NCI-H146 treated with DMSO at 0.1 percent for 48 hours (cell line): ENCODE measurements around the gene TMEM145.
A peak's percentile ranks its signal among the peaks of the same experiment; 100 is the strongest.

ENCODE experiments used
- DNase-seq: peaks from one replicate; lab custom pipeline; 2025; ENCODE audit not compliant: unreplicated experiment; lab: John Stamatoyannopoulos, UW

TMEM145 gene

DNA sequence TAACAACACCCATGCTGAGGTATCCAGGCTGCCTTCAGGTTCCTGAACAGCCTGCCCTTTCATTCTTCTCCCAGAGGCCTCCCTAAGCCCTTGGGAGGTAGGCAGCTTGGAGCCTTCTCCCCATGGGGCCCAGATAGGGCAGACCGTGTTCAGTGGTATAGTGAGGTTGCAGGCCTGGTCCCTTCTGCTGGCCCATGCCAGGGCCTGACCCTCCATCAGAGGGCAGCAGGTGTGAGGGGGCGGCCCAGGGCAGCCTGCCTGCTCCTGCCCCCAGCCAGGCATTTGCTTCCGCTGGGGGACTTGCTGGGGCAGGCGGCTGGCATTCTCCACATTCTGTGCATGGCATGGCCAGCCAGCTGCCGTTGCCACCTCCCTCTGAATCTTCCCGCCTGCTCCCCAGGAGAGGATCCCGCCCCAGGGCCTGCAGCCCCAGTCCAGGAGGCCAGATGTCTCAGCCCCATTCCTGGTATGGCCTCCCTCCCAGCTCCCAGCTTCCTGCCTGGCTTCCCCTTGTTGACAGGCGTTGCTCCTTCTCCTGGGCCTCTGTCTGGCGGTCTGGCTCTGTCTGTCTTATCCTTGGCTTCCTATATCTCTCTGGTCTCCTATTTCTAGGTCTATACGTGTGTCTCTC lies 35.2 kb upstream of the TMEM145 start:
- DNase-seq: no peak

DNA sequence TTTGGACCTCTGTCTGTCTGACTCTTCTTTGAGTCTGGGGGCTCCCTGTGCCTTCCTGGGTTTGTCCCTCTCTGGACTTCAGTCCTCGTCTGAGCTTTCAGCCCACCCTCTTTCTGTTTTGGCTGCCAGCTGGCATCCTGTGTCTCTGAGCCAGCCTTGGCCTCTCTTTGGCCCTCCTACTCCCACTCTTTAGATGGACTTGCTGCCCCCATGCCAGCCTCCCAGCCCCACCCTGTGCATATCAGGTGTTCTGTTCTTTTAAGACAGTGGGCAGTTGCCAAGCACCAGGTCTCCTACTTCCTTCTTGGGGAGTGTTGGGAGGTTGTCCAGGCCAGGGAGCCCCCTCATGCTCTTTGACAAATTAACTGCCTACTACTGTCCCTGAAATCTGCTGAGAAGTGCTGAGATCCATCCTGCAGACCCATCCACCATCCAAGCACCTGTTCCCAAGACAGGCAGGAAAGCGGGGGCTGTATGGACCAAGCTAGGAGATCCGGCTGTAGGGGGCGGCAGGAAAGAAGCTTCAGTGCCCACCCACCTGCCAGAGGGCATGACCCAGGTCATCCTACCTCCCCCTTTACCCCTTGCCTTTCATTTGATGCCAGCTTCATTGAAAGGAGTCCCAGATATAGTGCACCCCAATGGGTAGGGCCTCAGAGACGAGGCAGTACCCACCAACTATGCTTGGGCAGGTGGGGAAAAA lies 34.5 kb upstream of the TMEM145 start:
- DNase-seq: no peak

DNA sequence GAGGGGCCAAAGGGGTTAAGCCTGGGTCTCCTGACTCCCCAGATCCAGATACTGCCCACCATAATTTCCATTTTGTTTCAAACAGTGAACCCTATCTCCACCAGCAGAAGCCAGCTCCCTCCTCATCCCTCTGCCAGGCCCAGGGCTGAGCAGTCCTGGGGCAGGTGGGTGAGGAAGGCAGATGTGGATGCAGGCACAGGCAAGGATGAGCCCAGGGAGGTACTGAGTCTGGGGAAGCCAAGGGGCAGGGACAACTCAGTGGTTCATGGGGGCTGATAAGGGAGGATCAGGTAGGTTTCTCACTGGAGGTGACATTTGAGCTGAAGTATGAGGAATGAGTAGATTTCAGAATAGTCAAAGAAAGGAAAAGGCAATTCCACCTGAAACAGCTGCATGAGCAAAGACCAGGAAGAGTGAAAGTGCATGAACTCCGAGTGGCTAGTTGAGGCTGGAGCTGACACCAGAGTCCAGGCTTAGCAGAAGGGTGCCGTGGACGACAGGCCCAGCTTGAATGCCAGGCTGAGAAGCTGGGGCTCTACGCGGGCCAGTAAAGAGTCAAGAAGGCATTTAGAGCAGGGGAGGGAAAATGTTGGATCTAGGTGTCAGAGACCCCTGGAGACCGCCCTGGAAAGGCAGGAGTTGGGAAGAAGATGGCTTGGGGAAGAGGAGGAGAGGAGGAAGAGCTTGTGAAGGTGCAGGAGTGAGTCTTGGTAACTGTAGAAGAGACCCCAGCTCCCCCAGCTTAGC lies 33.8 kb upstream of the TMEM145 start:
- DNase-seq: peak; percentile 37

DNA sequence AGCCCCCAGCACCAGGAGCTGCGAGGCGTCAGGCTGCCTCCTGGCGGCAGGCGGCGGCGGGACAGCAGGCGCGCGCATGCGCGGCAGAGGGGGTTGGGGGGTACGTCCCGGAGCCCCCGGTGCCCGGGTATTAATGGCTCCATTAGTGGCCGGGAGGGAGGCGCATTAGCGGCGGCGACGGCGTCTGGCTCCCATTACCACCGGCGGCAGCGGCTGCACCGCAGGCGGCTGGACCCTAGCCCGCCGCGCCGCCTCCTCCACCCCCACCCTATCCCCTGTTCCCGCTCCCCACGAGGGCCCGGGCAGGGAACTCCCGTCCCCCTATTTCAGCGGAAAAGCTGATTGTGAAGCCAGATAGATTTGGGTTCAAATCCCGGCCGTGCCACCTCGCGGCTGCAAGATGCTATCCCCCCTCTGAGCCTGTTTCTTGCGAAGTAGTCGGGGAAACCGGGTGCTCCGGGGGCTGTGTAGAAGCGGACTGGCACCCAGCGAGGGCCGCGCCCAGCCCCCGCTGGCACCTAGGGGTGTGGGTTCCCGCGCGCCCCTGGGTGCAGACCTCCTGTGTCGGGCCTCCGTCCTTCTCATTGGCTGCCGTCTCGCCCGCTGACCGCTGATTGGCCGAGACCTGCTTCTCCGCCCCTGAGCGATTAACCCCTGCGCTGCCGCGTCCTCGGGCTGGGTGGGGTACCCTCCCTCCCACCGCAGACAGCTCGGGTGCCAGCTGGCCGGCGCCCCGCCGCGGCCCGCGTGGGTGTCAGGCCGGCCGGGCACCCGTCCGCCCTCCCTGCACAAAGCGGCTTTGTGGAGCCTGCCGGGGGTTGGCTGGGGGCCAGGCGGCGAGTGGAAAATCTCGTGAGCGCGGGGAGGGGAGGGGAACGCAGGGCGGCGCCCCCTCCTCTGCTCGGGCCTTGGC lies 33.0 kb upstream of the TMEM145 start:
- peak; percentile 84 for DNase-seq

DNA sequence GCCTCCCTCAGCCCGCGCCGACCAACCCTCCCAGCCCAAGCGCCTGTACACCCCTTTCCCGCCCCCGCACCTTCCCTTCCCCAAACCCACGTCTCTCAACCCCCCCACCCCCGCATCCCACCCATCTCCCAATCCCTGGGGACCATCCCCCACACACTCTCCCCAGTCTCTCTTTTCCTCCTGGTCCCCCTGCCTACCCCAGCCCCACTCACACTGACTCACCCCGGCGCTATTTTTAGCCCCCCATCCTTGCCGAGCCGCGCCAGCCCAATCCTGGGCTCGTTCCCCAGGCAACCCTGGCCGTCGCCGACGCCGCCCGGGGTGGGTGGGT lies 32.3 kb upstream of the TMEM145 start:
- no peak for DNase-seq

DNA sequence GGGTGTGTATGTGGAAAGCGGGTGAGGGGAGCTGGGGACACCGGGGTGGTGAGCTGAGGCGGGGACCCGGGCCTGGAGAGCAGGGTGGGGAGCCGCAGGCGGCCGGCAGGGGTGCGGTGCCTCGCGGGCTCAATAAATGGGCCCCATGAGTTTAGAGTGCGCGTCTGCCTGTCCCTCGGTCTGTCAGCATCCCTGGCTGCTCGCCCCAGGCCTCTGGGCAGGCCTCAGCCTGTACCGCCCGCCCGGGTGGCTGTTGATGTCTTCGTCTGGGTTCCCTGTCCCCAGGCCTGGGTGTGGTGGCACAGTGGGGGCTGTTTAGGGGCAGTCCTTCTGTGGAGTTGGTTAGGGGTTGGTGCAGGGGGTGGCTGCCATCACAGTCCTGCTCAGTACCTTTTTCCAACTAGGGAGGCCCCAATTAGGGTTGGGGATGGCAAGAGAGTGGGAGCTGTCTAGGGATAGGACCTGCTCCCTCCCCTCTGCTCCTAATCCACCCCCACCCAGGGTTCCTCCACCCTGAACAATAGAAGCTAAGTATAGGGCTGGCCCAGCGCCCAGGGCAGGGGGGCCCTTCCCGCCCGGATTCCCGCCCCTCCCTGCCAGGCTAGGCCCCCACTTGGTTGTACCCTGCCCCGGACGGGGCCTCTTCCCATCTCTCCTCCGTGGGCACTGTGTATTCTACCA lies 31.8 kb upstream of the TMEM145 start:
- peak; percentile 56 for DNase-seq

DNA sequence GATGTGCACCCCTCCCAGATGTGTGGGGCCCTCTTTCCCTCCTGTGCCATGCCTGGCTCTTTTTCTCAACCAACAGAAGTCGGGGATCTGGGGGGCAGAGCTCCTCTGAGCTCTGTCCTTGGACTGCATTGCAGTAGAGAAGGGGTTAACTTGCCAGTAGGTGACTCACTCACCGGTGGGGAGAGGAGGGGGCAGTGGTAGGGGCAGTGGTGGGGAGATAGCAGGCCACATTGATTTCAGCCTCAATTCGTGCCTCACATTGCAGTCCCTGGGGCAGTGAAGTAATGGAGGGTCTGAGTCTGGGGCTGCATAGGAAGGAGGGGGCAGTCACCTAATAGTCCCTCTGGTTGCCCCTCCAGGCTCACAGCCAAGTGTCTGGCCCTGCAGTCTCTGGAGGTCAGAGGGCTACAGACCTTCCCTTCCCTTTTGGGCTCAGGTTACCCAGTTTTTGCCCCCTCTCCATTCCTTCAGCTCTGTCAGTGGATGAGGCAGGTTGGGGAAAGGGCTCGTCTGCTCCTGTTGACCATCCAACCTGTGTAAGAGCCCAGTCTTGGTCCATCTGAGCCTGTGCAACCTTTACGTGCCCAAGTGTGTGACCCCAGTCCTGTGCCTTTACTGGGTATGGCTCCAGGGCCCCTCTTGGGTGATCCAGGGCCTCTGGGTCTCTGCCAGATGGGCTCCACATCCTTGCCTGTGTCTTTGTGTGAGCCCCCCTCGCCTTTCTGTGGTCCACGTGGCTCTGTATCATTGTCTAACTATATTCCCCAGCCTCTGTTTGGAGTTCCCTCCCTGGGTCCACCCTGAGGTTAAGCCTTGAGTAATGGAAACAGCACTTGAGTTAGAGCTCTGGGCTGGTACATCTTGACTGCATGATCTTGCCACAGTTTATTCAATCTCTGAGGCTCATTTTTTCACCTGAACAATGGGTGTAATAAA lies 31.0 kb upstream of the TMEM145 start:
- DNase-seq: no peak

DNA sequence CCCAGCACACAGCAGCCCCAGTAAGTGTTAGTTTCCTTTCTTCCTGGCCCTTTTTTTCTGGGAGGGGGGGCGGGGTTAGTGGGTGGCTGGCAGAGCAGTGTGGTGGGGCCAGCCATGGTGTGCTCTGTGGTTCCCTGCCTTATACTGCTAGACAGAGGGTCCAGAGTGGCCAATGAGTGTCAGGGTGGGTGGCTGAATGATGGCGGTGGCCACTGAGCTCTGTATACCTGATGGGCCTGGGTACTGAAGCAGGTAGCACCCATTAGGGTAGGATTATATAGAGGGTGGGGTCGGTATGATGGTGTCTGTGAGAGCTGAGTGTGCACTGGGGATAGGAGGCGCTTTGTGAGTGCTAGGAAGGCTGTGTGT lies 30.3 kb upstream of the TMEM145 start:
- DNase-seq: no peak

DNA sequence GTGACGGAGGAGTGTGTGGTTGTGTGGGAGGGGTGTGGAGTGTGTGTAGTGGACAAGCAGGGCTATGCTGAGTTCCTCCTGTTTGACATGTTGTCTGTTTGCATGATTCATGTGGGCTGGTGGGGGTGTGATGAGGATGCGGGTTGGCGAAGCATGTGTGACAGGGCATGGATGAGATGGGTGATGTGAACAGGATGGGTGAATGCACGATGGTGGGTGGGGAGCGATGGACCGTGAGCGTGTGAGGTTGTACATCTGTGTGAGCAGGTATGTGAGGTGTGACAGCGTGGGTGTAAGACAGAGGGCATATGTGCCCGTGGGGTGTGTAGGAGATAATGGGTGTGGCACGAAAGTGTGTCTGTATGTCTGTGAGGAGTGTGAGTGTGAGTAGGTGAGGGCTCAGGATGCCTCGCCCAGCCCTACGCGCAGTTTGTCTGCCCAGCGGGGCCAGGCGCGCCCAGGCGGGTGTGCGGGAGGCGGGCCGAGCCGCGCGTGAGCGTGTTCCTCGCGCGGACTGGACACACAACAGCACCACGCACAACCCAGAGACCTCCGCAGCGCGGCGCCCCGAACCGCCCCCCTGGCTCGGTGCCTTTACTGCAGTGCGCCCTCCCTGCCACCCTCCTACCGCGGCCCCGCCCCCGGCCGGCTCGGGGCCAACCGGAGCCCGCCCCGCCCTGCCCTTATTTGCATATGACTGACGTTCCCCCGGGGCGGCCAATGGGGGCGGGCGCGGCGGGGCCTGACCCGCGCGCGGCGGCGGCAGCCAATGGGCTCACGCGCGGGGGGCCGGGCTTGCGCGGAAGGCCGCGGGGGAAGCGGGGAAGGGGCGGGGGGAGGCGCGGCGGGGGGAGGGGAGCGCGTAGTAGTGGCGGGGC lies 29.7 kb upstream of the TMEM145 start:
- DNase-seq: peak; percentile 89

DNA sequence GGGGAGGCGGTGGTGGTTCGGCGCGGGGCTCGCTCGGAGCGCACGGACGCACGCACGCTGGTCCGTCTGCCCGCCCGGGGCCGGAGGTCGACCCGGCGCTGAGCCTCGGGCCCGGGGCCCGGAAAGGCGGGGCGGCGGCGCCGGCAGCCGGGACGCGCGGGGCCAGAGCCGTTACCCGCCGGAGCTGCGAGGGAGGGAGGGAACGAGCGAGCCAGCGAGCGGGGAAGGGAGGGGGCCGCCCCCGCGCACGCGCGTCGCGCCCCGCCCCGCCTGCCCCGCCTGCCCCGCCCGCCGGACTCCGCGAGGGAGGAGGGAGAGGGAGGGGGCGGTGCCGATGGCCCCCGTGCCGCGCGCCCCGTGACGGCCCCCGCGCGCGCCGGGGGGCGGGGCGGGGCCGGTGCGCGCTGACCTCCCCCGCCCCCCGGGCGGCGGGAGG lies 29.0 kb upstream of the TMEM145 start:
- DNase-seq: peak; percentile 60

DNA sequence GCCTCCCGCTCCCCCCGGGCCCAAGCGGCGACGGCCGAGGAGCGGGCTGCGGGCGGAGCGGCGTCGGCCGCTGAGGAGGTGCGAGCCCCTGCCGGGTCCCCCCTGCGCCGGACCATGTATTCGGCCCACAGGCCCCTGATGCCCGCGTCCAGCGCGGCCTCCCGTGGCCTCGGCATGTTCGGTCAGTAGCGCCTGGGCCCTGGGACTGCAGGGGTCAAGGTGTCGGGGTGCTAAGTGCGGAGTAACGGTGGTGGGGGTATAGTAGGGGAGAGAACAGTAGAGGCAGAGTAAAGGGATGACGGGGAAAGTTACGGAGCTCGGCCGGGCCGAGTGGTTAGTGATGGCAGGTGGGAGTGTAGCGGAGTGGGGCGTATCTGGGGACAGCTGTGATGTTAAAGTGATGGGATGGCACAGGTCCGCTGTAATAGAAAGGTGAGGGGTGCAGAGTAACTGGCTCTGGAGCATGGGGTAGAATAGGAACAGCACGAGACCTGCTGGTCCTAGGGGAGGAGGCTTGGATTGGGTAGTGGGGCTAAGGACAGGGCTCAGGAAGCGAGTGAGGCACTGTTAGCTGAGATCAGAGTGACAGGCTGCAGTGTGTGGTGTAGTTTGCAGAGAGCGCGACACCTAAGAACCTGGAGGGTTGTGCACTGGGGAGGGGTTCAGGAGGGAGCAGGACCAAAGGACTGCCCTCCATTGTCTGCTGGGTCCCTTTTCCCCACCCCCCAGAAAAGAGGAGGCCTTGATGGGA lies 28.3 kb upstream of the TMEM145 start:
- DNase-seq: no peak

DNA sequence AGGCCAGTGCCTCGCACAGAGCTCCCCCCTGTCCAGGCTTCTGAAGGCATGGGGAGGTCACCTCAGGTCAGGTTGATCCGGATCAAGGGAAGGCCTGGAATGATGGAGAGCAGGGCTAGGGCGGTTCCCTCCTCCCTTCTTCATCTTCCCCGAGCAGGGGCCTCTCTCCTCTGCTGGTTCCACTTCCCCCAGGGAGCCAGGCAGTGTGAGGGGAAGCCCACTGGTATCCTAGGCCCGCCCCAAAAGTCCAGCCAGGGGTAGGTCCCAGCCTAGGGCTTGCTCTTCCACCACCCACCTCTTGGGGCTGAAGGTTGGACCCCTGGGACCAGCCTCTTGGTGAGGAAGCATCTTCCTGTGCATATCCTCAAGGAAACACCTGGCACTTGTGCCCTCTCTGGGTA lies 27.6 kb upstream of the TMEM145 start:
- no peak for DNase-seq

DNA sequence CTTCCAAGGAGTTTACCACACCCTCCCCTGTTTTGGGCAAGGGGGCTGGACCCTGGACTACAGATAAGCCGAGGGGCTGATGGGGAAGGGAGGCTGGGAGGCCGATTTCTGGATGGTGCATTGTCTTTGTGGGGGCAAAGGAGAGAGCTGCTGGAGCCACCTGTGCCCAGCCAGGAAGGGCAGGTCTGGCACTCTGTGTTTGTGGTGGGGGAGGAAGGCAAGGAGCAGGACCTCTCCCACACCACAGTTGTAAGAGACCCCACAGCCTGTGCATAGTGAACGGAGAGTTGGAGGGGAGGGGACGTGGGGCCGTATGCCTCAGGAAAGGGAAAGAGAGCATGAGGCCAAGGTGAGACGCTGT lies 27.1 kb upstream of the TMEM145 start:
- no peak for DNase-seq

DNA sequence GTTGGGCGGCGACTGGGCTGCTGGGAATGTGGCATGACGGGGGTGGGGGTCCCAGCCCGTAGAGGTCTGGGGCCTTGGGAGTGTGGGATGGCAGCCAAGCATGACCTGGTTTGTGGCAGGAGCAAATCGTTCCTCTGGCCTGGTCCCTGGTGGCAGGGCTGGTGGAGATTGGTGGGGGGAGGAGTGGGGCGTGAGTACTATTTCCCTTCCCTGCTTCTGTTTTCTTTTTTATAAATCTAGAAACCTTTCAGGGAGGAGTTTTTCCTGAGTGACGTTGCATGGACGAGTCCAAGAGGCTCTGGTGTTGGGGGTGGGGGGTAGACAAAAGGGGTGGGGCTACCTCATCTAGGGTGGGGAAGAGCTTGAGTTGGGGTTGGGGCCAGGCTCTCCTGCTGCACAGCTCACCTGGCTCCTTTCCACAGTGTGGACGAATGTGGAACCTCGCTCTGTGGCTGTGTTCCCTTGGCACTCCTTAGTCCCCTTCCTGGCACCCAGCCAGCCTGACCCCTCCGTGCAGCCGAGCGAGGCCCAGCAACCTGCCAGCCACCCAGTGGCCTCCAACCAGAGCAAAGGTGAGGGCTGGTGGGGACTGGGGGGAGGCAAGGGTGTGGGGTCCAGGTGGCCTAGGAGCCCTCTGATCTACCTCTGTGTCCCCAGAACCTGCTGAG lies 26.6 kb upstream of the TMEM145 start:
- no peak for DNase-seq

DNA sequence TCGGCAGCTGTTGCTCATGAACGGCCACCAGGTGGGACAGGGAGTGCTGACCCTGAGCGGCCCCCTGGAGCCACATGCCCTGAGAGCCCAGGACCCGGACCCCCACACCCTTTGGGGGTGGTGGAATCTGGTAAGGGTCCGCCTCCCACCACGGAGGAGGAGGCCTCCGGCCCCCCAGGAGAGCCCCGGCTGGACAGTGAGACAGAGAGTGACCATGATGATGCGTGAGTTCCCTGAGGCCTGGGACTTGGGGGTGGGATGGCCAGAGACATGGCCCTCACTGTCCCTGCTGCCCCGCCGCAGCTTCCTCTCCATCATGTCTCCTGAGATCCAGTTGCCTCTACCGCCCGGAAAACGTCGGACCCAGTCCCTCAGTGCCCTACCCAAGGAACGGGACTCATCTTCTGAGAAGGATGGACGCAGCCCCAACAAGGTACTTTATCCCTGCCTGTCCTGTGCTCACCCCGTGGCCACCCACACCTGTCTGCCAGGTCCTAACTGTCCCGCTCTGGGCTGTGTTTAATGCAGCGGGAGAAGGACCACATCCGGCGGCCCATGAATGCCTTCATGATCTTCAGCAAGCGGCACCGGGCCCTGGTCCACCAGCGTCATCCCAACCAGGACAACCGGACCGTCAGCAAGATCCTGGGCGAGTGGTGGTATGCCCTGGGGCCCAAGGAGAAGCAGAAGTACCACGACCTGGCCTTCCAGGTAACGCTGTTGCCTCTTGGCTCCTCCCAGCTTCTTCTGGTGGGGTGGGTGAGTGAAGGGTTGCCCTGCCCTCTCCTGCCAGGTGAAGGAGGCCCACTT lies 25.9 kb upstream of the TMEM145 start:
- no peak for DNase-seq

DNA sequence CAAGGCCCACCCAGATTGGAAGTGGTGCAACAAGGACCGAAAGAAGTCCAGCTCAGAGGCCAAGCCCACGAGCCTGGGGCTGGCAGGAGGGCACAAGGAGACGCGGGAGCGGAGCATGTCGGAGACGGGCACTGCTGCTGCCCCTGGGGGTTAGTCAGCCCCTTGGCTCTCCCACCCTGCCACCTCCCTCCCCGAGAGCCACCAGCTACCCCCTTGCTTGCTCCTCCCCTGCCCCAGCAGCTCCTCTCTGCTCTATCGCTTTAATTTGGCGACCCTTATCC lies 25.3 kb upstream of the TMEM145 start:
- no peak for DNase-seq

DNA sequence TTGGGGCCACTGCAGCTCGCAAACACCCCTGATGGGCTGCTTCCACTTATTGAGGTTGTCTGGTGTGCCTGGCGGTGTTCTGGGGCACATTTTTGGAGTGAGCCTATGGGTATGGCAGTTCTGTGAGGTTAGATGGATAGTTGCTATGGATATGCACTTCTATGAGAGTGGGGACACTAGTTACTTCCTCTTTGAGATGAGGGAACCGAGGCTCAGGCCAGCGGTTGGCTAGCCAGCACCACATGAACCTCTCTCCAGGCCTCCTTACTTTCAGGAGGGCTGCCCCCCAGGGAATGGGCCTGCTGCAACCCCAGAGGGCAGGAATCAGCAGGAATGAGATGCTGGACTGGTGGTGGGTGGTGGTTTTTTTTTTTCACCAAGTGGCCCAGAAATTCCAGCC lies 24.7 kb upstream of the TMEM145 start:
- DNase-seq: no peak
